Progenitor cell of endocrine pancreas (in vitro differentiated cells): ENCODE measurements around the gene MOSPD3. TPM values are rescaled to one million over a fixed set of nuclear protein-coding genes. Genes with fewer than 3 reads are reported as not detected.
A peak's percentile ranks its signal among the peaks of the same experiment; 100 is the strongest.
"Not testable (repeated sequence)": the region's sequence is repeated elsewhere in the genome, so short reads cannot be mapped to it uniquely, and the experiment has no call there.

Source experiments
- DNase-seq: peaks from one replicate; pipeline ENCODE4 v3.0.0; 2021; ENCODE audit warnings: low spot score; ENCODE audit not compliant: unreplicated experiment
- H3K27ac Mint-ChIP-seq: 2 replicates; pipeline ENCODE4 v1.8.0; 2021; ENCODE audit warnings: mild to moderate bottlenecking, moderate library complexity, mixed read lengths
- H3K27me3 Mint-ChIP-seq: 2 replicates; pipeline ENCODE4 v1.8.0; 2021; ENCODE audit warnings: mixed read lengths
- H3K36me3 Mint-ChIP-seq: 2 replicates; pipeline ENCODE4 v1.8.0; 2022; ENCODE audit warnings: mixed read lengths; ENCODE audit not compliant: insufficient read depth
- H3K4me1 Mint-ChIP-seq: 2 replicates; pipeline ENCODE4 v1.8.0; 2021; ENCODE audit warnings: low read depth, mixed read lengths
- H3K4me3 Mint-ChIP-seq: 2 replicates; pipeline ENCODE4 v1.8.0; 2021; ENCODE audit warnings: low read depth, mild to moderate bottlenecking, moderate library complexity, mixed read lengths
- H3K9me3 Mint-ChIP-seq: 2 replicates; pipeline ENCODE4 v1.8.0; 2021; ENCODE audit warnings: low read depth, mixed read lengths
- CTCF ChIP-seq: fragments of 200-600 bp; sonication (generic); IDR thresholded peaks from one replicate; pipeline ENCODE4 v1.5.0; 2021; ENCODE audit warnings: antibody characterized with exemption, mild to moderate bottlenecking; ENCODE audit not compliant: unreplicated experiment
- long read RNA-seq: library from polyadenylated mRNA; unstranded; transcript quantifications from one replicate; pipeline ENCODE4 v2.0.0, GENCODE V29; 2020
- total RNA-seq: library from RNA; stranded (reverse); gene quantifications from 2 replicates; pipeline ENCODE4 v1.2.1, GENCODE V29; 2021

The MOSPD3 gene
- total RNA-seq = 27.1 and 27.9 TPM in 2 replicates
- long read RNA-seq = 0 reads

GRCh38 chr7:100611983-100612729 is at the start of gene MOSPD3:
TSS of gene MOSPD3 (plus strand) at chr7:100612540. CDS start at chr7:100612792, 252 bp downstream.
- Mint-ChIP-seq H3K36me3 (peaks cover 5% of the 10 kb centered on the region), H3K4me1 (peaks cover 3% of the 10 kb centered on the region), H3K27ac (peak within 1 kb of the TSS; percentile 100), H3K9me3 (no peaks in the 10 kb centered on the region), H3K27me3 (peaks cover 6% of the 10 kb centered on the region), H3K4me3 (peak within 1 kb of the TSS; percentile 99)
- DNase-seq = peak; percentile 97
- no peak for TF ChIP-seq CTCF

- no peaks in the 10 kb centered on the region for H3K27me3 Mint-ChIP-seq
- peaks cover 5% of the 10 kb centered on the region for H3K36me3 Mint-ChIP-seq
- no peak overlapping the region for H3K27ac Mint-ChIP-seq
- H3K9me3 Mint-ChIP-seq = no peaks in the 10 kb centered on the region
- TF ChIP-seq CTCF = no peak
- H3K4me1 Mint-ChIP-seq = peaks cover 11% of the 10 kb centered on the region
- H3K4me3 Mint-ChIP-seq = no peak overlapping the region
- DNase-seq = no peak
These were observed 49.2 kb upstream of the MOSPD3 start for GRCh38 chr7:100563100-100563564.

GRCh38 chr7:100563809-100564400 is 48.4 kb upstream of the MOSPD3 start:
- Mint-ChIP-seq H3K4me1 (peaks cover 14% of the 10 kb centered on the region), H3K27me3 (no peaks in the 10 kb centered on the region), H3K9me3 (no peaks in the 10 kb centered on the region), H3K4me3 (no peak overlapping the region), H3K27ac (no peak overlapping the region), H3K36me3 (peaks cover 5% of the 10 kb centered on the region)
- peak; percentile 65 for DNase-seq
- peak; percentile 93 for TF ChIP-seq CTCF

GRCh38 chr7:100564405-100564804 is 47.9 kb upstream of the MOSPD3 start:
- peaks cover 15% of the 10 kb centered on the region for H3K4me1 Mint-ChIP-seq
- not testable (repeated sequence) for H3K36me3 Mint-ChIP-seq, DNase-seq, H3K27me3 Mint-ChIP-seq, H3K27ac Mint-ChIP-seq, H3K4me3 Mint-ChIP-seq, H3K9me3 Mint-ChIP-seq

- H3K9me3 Mint-ChIP-seq = no peaks in the 10 kb centered on the region
- peaks cover 13% of the 10 kb centered on the region for H3K4me1 Mint-ChIP-seq
- DNase-seq = no peak
- no peaks in the 10 kb centered on the region for H3K27me3 Mint-ChIP-seq
- no peak for TF ChIP-seq CTCF
- no peak overlapping the region for H3K4me3 Mint-ChIP-seq
- peaks cover 5% of the 10 kb centered on the region for H3K36me3 Mint-ChIP-seq
- H3K27ac Mint-ChIP-seq = no peak overlapping the region
These were observed 47.2 kb upstream of the MOSPD3 start for GRCh38 chr7:100565133-100565571.
